Activated CD4-positive, alpha-beta T cell treated with anti-CD3 and anti-CD28 coated beads, Interleukin-2, amount 10 ng/mL, durations not matched to agents 7 days and 5 days (primary cell): ENCODE data around the gene PHLDA3. TPM values are rescaled to one million over a fixed set of nuclear protein-coding genes. Genes with fewer than 3 reads are reported as not detected.

Experiments used
- CTCF ChIA-PET: fragments of 350-600 bp; sonication (Branson Sonifier 250); formaldehyde crosslinking; loops from one replicate; lab custom pipeline; 2021; ENCODE audit warnings: antibody characterized with exemption; lab: Charles Lee
- POLR2A ChIA-PET: fragments of 350-600 bp; sonication (Branson Sonifier 250); formaldehyde crosslinking; loops from one replicate; lab custom pipeline; 2021; ENCODE audit warnings: antibody characterized with exemption; lab: Charles Lee
- DNase-seq: peaks from one replicate; pipeline ENCODE4 v3.0.0-alpha.2; 2020
- H3K27ac Mint-ChIP-seq: one replicate; pipeline ENCODE4 v1.8.0; 2021; ENCODE audit warnings: mild to moderate bottlenecking, moderate library complexity, mixed read lengths
- H3K27me3 Mint-ChIP-seq: one replicate; pipeline ENCODE4 v1.8.0; 2021; ENCODE audit warnings: mixed read lengths
- H3K36me3 Mint-ChIP-seq: one replicate; pipeline ENCODE4 v1.8.0; 2021; ENCODE audit warnings: low read depth, mixed read lengths
- H3K4me1 Mint-ChIP-seq: one replicate; pipeline ENCODE4 v1.8.0; 2021; ENCODE audit warnings: mixed read lengths
- H3K4me3 Mint-ChIP-seq: one replicate; pipeline ENCODE4 v1.8.0; 2021; ENCODE audit warnings: mild to moderate bottlenecking, moderate library complexity, mixed read lengths
- H3K9me3 Mint-ChIP-seq: one replicate; pipeline ENCODE4 v1.8.0; 2021; ENCODE audit warnings: mixed read lengths
- total RNA-seq, 2 experiments: library from RNA; stranded (reverse); gene quantifications; one replicate each; pipeline ENCODE4 v1.2.3, GENCODE V29; 2021

Gene PHLDA3
- total RNA-seq, 2 experiments from 2014 or later: 12.1 to 18.8 TPM

- ChIA-PET POLR2A (no interaction called here), CTCF (interaction anchor here (0.7 to 1.5 kb wide), 5 partner anchors 11 to 62 kb away, joined by 3 to 8 read pairs (median 3); no protein-coding TSS in a partner anchor)
- Mint-ChIP-seq H3K36me3 (peaks cover 7% of the 10 kb centered on the region), H3K4me3 (no peak overlapping the region), H3K9me3 (no peaks in the 10 kb centered on the region), H3K27me3 (no peaks in the 10 kb centered on the region), H3K4me1 (peaks cover 48% of the 10 kb centered on the region), H3K27ac (no peak overlapping the region)
- no peak for DNase-seq
Measured at GRCh38 chr1:201509601-201510374, 40.8 kb upstream of the PHLDA3 start.

- ChIA-PET CTCF (interaction anchor here (0.6 to 4.0 kb wide), 4 partner anchors 10 to 489 kb away, joined by 3 to 29 read pairs (median 6); no protein-coding TSS in a partner anchor), POLR2A (no interaction called here)
- no peaks in the 10 kb centered on the region for H3K27me3 Mint-ChIP-seq
- peaks cover 7% of the 10 kb centered on the region for H3K36me3 Mint-ChIP-seq
- H3K4me3 Mint-ChIP-seq: no peak overlapping the region
- H3K9me3 Mint-ChIP-seq: no peaks in the 10 kb centered on the region
- no peak for DNase-seq
- no peak overlapping the region for H3K27ac Mint-ChIP-seq
- peaks cover 55% of the 10 kb centered on the region for H3K4me1 Mint-ChIP-seq
Measured at GRCh38 chr1:201508809-201509208, 39.8 kb upstream of the PHLDA3 start.

GRCh38 chr1:201507360-201507675 is 38.3 kb upstream of the PHLDA3 start:
- ChIA-PET CTCF (interaction anchor here (1.0 to 4.0 kb wide), 5 partner anchors 9 to 59 kb away, joined by 3 to 29 read pairs (median 3); no protein-coding TSS in a partner anchor), POLR2A (no interaction called here)
- no peak for DNase-seq
- Mint-ChIP-seq H3K27ac (peak overlapping the region; percentile 93), H3K27me3 (no peaks in the 10 kb centered on the region), H3K4me1 (peaks cover 56% of the 10 kb centered on the region), H3K4me3 (peak overlapping the region; percentile 96), H3K9me3 (no peaks in the 10 kb centered on the region), H3K36me3 (peaks cover 7% of the 10 kb centered on the region)

- H3K4me1 Mint-ChIP-seq: peaks cover 56% of the 10 kb centered on the region
- ChIA-PET POLR2A (no interaction called here), CTCF (interaction anchor here (1.0 to 4.0 kb wide), 5 partner anchors 8 to 59 kb away, joined by 3 to 29 read pairs (median 3); no protein-coding TSS in a partner anchor)
- peak within 1 kb of the TSS; percentile 95 for H3K27ac Mint-ChIP-seq
- peak within 1 kb of the TSS; percentile 96 for H3K4me3 Mint-ChIP-seq
- H3K9me3 Mint-ChIP-seq: no peaks in the 10 kb centered on the region
- DNase-seq: peak; percentile 88
- H3K27me3 Mint-ChIP-seq: no peaks in the 10 kb centered on the region
- peaks cover 11% of the 10 kb centered on the region for H3K36me3 Mint-ChIP-seq
Measured at GRCh38 chr1:201506557-201507359, 37.8 kb upstream of the PHLDA3 start, which contains the start of gene CSRP1. Gene CSRP1, minus strand, starts transcription at chr1:201507123. Its CDS starts 10,820 bp downstream, at chr1:201496303.

DNA sequence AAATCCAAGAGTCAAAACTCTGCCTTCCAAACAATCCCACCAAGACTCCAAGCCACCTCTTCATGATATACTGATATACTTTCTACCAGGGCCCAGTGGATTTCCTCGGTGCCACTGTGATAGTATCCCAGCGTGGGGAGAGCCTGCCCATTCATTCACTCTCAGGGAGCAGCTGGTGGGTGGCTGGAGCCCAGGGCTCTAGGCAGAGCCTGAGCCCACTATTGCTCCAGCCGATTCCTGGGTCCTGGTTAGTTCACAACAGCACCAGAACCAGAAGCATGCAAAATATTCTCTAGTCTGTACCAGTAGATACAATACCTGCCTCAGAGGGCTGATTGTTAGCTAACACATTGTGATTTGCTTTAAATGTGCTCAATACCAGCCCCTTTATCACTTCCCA is 37.1 kb upstream of the PHLDA3 start:
- no peak for DNase-seq
- POLR2A ChIA-PET: no interaction called here
- Mint-ChIP-seq H3K27me3 (no peaks in the 10 kb centered on the region), H3K27ac (peak overlapping the region; percentile 95), H3K4me1 (peaks cover 54% of the 10 kb centered on the region), H3K4me3 (peak overlapping the region; percentile 96), H3K9me3 (no peaks in the 10 kb centered on the region), H3K36me3 (peaks cover 11% of the 10 kb centered on the region)
- CTCF ChIA-PET: interaction anchor here (2.3 to 12.3 kb wide), 3 partner anchors 7 to 58 kb away, joined by 7 to 99 read pairs (median 29); no protein-coding TSS in a partner anchor

GRCh38 chr1:201505503-201505890 is 36.5 kb upstream of the PHLDA3 start:
- Mint-ChIP-seq H3K27me3 (no peaks in the 10 kb centered on the region), H3K9me3 (no peaks in the 10 kb centered on the region), H3K36me3 (peaks cover 11% of the 10 kb centered on the region), H3K27ac (peak overlapping the region; percentile 95), H3K4me3 (peak overlapping the region; percentile 96), H3K4me1 (peaks cover 54% of the 10 kb centered on the region)
- no peak for DNase-seq
- ChIA-PET CTCF (interaction anchor here (2.3 to 12.3 kb wide), 3 partner anchors 7 to 58 kb away, joined by 7 to 99 read pairs (median 29); no protein-coding TSS in a partner anchor), POLR2A (no interaction called here)

DNA sequence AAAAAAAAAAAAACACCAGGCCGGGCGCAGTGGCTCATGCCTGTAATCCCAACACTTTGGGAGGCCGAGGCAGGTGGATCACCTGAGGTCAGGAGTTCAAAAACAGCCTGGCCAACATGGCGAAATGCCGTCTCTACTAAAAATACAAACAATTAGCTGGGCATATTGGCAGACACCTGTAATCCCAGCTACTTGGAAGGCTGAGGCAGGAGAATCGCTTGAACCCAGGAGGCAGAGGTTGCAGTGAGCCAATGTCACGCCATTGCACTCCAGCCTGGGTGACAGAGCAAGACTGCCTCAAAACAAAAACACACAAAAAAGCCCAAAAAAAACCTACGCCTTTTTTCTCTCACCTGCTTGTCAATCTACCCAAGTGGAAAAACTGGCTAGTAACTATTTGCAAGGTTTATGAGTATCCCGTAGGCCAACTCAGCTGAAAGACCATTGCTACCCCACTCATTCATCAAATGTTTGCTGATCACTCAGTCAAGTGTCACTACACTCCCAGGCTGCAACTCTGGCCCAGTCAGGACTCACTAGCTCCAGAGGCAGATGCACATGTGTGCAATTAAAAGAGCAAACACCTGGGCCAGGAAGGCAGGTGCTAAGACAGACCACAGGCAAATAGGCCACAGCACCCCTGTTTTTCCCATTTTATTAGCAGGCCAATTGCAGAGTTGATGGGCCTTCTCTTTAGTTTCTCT is 36.0 kb upstream of the PHLDA3 start:
- ChIA-PET CTCF (interaction anchor here (1.2 to 12.3 kb wide), 3 partner anchors 8 to 56 kb away, joined by 4 to 99 read pairs (median 29); no protein-coding TSS in a partner anchor), POLR2A (no interaction called here)
- peaks cover 52% of the 10 kb centered on the region for H3K4me1 Mint-ChIP-seq
- no peak for DNase-seq
- H3K9me3 Mint-ChIP-seq: no peaks in the 10 kb centered on the region
- peak overlapping the region; percentile 95 for H3K27ac Mint-ChIP-seq
- peak overlapping the region; percentile 96 for H3K4me3 Mint-ChIP-seq
- no peaks in the 10 kb centered on the region for H3K27me3 Mint-ChIP-seq
- H3K36me3 Mint-ChIP-seq: peaks cover 9% of the 10 kb centered on the region

GRCh38 chr1:201504179-201504631 is 35.2 kb upstream of the PHLDA3 start:
- Mint-ChIP-seq H3K4me3 (no peak overlapping the region), H3K27me3 (no peaks in the 10 kb centered on the region), H3K27ac (no peak overlapping the region), H3K4me1 (peaks cover 44% of the 10 kb centered on the region), H3K9me3 (no peaks in the 10 kb centered on the region), H3K36me3 (peaks cover 6% of the 10 kb centered on the region)
- CTCF ChIA-PET: interaction anchor here (1.2 to 12.3 kb wide), 4 partner anchors 8 to 56 kb away, joined by 3 to 99 read pairs (median 28); no protein-coding TSS in a partner anchor
- POLR2A ChIA-PET: interaction anchor here (0.7 kb wide), 1 partner anchor 250 kb away, joined by 3 read pairs; no protein-coding TSS in a partner anchor
- DNase-seq: no peak

- H3K9me3 Mint-ChIP-seq: no peaks in the 10 kb centered on the region
- peaks cover 43% of the 10 kb centered on the region for H3K4me1 Mint-ChIP-seq
- H3K27ac Mint-ChIP-seq: no peak overlapping the region
- CTCF ChIA-PET: interaction anchor here (1.2 to 12.3 kb wide), 4 partner anchors 9 to 55 kb away, joined by 3 to 99 read pairs (median 28); no protein-coding TSS in a partner anchor
- H3K4me3 Mint-ChIP-seq: no peak overlapping the region
- DNase-seq: no peak
- POLR2A ChIA-PET: interaction anchor here (0.7 kb wide), 1 partner anchor 250 kb away, joined by 3 read pairs; no protein-coding TSS in a partner anchor
- no peaks in the 10 kb centered on the region for H3K27me3 Mint-ChIP-seq
- peaks cover 6% of the 10 kb centered on the region for H3K36me3 Mint-ChIP-seq
Measured at GRCh38 chr1:201503397-201504176, 34.6 kb upstream of the PHLDA3 start.

- Mint-ChIP-seq H3K4me1 (peaks cover 35% of the 10 kb centered on the region), H3K27ac (no peak overlapping the region), H3K36me3 (peaks cover 6% of the 10 kb centered on the region), H3K9me3 (no peaks in the 10 kb centered on the region), H3K27me3 (no peaks in the 10 kb centered on the region), H3K4me3 (no peak overlapping the region)
- CTCF ChIA-PET: interaction anchor here (0.6 to 12.3 kb wide), 3 partner anchors 10 to 971 kb away, joined by 4 to 99 read pairs (median 51); no protein-coding TSS in a partner anchor
- POLR2A ChIA-PET: interaction anchor here (0.7 kb wide), 1 partner anchor 9 kb away, joined by 3 read pairs; no protein-coding TSS in a partner anchor
- no peak for DNase-seq
Measured at GRCh38 chr1:201502511-201502857, 33.5 kb upstream of the PHLDA3 start.

GRCh38 chr1:201501812-201502510 is 33.0 kb upstream of the PHLDA3 start:
- ChIA-PET POLR2A (interaction anchor here (0.7 kb wide), 1 partner anchor 10 kb away, joined by 3 read pairs; no protein-coding TSS in a partner anchor), CTCF (interaction anchor here (1.0 to 12.3 kb wide), 4 partner anchors 11 to 26 kb away, joined by 3 to 99 read pairs (median 28); no protein-coding TSS in a partner anchor)
- no peaks in the 10 kb centered on the region for H3K9me3 Mint-ChIP-seq
- no peak for DNase-seq
- no peaks in the 10 kb centered on the region for H3K27me3 Mint-ChIP-seq
- no peak overlapping the region for H3K27ac Mint-ChIP-seq
- no peak overlapping the region for H3K4me3 Mint-ChIP-seq
- H3K4me1 Mint-ChIP-seq: peaks cover 31% of the 10 kb centered on the region
- peaks cover 6% of the 10 kb centered on the region for H3K36me3 Mint-ChIP-seq
